NB4 (cell line): Measurements from ENCODE around the gene PAPOLB.
A peak's percentile ranks its signal among the peaks of the same experiment; 100 is the strongest.

Source experiments
- DNase-seq: peaks from one replicate; pipeline ENCODE4 v3.0.0; 2010; ENCODE audit warnings: low read depth
- H3K4me3 ChIP-seq: one replicate; pipeline ENCODE4 v1.5.1; 2011; ENCODE audit warnings: mild to moderate bottlenecking, low read depth, low read length, moderate library complexity
- CTCF ChIP-seq: IDR thresholded peaks from one replicate; pipeline ENCODE4 v1.5.1; 2012; ENCODE audit warnings: low read depth, low read length
- MAX ChIP-seq: IDR thresholded peaks from 2 replicates; pipeline ENCODE4 v1.6.1; 2011; ENCODE audit warnings: low read depth, low read length
- MYC ChIP-seq: IDR thresholded peaks from 2 replicates; pipeline ENCODE4 v1.6.1; 2011; ENCODE audit warnings: low read depth, low read length
- POLR2A ChIP-seq: IDR thresholded peaks from 2 replicates; pipeline ENCODE4 v1.6.1; 2011; ENCODE audit warnings: mild to moderate bottlenecking; ENCODE audit not compliant: insufficient read length; ENCODE audit errors: extremely low read depth

The PAPOLB gene

GRCh38 chr7:4815609-4816418 lies 46.0 kb downstream of the PAPOLB start:
- no peak for TF ChIP-seq MAX
- peak; percentile 27 for TF ChIP-seq CTCF
- DNase-seq: no peak
- no peak overlapping the region for H3K4me3 ChIP-seq

DNA sequence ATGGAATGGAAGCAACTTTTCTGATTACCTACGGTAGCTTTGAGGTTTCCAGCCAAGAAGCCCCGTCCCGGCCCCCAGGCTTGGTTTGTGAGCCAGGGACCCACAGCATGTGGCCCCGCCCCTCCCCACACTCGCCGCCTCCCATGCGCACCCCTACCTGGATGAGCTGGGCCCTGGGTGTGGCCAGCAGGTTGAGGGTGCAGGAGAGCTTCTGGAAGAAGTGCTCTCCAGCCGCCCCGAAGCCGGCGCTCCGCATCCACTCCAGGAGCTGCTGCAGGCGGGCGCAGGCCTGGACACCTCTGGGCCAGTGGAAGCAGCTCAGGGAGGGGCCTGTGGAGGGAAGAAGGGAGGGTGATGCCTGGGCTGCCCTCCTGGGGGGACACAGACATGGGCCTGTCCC lies 46.7 kb downstream of the PAPOLB start:
- no peak for DNase-seq
- TF ChIP-seq POLR2A: no peak
- TF ChIP-seq MAX: no peak
- TF ChIP-seq MYC: no peak
- TF ChIP-seq CTCF: no peak
- H3K4me3 ChIP-seq: no peak overlapping the region

DNA sequence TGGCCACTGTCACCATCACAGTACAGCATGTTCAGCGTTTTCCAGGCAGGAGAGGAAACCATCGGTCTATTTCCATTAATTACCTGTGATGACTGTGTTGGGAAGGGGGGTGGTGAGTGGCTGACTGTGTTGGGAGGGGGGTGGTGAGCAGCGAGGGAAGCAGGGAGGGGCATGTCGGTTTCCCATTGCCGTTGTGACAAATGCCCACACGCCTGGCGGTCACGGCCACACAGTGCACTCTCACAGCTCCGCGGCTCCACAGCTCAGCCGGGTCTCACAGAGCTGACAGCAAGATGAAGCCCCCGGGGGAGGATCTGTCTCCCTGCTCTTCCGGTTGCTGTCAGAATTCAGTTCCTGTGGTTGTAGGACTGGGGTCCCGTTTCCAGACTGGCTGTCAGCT lies 47.4 kb downstream of the PAPOLB start:
- DNase-seq: no peak
- H3K4me3 ChIP-seq: no peak overlapping the region
- TF ChIP-seq MAX (no peak), POLR2A (no peak), CTCF (no peak), MYC (no peak)

DNA sequence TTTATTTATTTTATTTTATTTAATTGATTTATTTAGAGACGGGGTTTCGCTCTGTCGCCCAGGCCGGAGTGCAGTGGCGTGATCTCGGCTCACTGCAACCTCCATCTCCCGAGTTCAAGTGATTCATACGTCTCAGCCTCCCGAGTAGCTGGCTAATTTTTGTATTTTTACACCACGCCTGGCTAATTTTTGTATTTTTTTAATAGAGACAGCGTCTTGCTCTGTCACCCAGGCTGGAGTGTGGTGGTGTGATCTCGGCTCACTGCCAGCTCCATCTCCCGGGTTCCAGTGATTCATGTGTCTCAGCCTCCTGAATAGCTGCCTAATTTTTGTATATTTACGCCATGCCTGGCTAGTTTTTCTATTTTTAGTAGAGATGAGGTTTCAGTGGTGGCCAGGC lies 52.2 kb downstream of the PAPOLB start:
- DNase-seq: no peak
- TF ChIP-seq MYC (no peak), POLR2A (no peak), MAX (no peak), CTCF (no peak)
- no peak overlapping the region for H3K4me3 ChIP-seq

GRCh38 chr7:4809091-4809591 lies 52.7 kb downstream of the PAPOLB start:
- no peak for TF ChIP-seq MAX
- TF ChIP-seq MYC: no peak
- no peak for TF ChIP-seq CTCF
- no peak for TF ChIP-seq POLR2A
- H3K4me3 ChIP-seq: no peak overlapping the region
- DNase-seq: no peak

DNA sequence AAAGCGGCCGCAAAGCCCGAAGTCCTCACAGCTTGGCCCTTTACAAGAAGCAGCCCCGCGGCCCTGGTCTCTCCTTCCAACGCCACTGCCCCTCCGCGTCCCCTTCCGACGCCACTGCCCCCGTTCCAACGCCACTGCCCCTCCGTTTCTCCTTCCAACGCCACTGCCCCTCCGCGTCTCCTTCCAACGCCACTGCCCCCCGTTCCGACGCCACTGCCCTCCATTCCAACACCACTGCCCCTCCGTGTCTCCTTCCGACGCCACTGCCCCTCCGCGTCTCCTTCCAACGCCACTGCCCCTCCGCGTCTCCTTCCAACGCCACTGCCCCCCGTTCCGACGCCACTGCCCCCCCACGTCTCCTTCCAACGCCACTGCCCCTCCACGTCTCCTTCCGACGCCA lies 53.3 kb downstream of the PAPOLB start:
- DNase-seq: no peak
- H3K4me3 ChIP-seq: no peak overlapping the region
- TF ChIP-seq POLR2A (no peak), MAX (no peak), CTCF (no peak), MYC (no peak)
